ENCODE results near the gene RAX2. TPM values are rescaled to one million over a fixed set of nuclear protein-coding genes. Genes with fewer than 3 reads are reported as not detected.

RAX2 gene
- total and polyA plus RNA-seq, 4 donors: 0.01 TPM; not detected in 3

GRCh38 chr19:3810708-3811355 lies 38.8 kb upstream of the RAX2 start:
- TF ChIP-seq, protein P1, sequence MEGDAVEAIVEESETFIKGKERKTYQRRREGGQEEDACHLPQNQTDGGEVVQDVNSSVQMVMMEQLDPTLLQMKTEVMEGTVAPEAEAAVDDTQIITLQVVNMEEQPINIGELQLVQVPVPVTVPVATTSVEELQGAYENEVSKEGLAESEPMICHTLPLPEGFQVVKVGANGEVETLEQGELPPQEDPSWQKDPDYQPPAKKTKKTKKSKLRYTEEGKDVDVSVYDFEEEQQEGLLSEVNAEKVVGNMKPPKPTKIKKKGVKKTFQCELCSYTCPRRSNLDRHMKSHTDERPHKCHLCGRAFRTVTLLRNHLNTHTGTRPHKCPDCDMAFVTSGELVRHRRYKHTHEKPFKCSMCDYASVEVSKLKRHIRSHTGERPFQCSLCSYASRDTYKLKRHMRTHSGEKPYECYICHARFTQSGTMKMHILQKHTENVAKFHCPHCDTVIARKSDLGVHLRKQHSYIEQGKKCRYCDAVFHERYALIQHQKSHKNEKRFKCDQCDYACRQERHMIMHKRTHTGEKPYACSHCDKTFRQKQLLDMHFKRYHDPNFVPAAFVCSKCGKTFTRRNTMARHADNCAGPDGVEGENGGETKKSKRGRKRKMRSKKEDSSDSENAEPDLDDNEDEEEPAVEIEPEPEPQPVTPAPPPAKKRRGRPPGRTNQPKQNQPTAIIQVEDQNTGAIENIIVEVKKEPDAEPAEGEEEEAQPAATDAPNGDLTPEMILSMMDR (IDR thresholded peaks at IDR 0.05; ENCODE audit: control extremely low read depth, extremely low read depth): no peak
- Histone ChIP-seq H3K27me3 (ENCODE audit: control insufficient read depth in 3 of 3, insufficient read depth in 3 of 3, low read length in 2 of 3) (no peaks in the 10 kb centered on the region), H3K9me3 (ENCODE audit: control insufficient read depth in 4 of 4, insufficient read depth in 3 of 4, low read length in 3 of 4) (no peaks in the 10 kb centered on the region), H3K4me3 (no peak overlapping the region), H3K27ac (ENCODE audit: low read depth in 1 of 2, low read length in 1 of 2) (peak overlapping the region in 1 of 2 donors; percentile 69), H3K4me1 (ENCODE audit: control insufficient read depth in 5 of 5, insufficient read depth in 5 of 5, low read length in 5 of 5) (peaks cover 0 to 16% (median 0%) of the 10 kb centered on the region in 5 donors), H3K36me3 (ENCODE audit: control insufficient read depth in 4 of 4, insufficient read depth in 4 of 4, low read length in 4 of 4) (no peaks in the 10 kb centered on the region), H3K9ac (ENCODE audit: insufficient read depth in 1 of 2, low read length in 2 of 2) (no peak overlapping the region)
- ATAC-seq (ENCODE audit: insufficient read depth, low FRiP score): no peak
- WGBS, 2 donors: 73 to 74% methylated on average over 36 to 38 of the region's 38 CpGs
- DNase-seq: no peak

DNA sequence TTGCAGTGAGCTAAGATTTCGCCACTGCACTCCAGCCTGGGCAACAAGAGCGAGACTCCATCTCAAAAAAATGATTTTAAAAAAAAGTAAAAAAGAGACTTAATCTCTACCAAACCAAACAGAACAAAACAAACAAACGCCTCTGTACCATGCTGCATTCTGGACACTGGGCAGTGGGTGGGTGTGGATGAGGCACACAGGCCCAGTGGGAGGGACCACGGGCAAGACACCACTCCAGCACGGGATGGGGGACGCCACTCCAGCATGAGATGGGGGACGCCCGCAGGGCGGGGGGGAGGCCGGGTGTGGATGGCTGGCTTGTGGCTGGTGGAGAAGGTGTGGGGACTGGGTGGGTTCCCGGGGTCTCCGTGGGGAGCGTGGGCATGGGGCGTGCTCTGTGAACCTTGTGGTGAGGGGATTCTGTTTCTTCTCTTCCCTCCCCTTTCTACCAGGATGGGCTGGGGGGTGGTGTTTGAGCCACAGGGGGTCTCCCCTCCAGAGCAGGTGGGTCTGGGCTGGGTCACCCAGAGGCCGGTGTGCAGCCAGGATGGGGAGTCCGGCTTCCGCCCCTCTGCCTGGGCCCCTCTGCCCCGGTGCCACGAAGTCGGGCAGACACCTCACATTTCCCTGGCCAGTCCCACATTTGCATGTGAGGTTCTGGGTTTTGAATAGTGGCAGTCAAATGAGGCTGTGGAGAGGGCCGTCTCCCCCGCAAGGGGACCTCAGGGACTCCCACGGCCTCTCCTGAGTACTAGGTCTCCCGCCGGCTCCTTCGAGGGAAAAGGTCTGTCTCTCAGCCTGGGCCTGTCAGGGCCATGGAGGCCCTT lies 38.1 kb upstream of the RAX2 start:
- Histone ChIP-seq H3K9ac (ENCODE audit: insufficient read depth in 1 of 2, low read length in 2 of 2) (no peak overlapping the region), H3K27ac (ENCODE audit: low read depth in 1 of 2, low read length in 1 of 2) (peak overlapping the region in 1 of 2 donors; percentile 69), H3K9me3 (ENCODE audit: control insufficient read depth in 4 of 4, insufficient read depth in 3 of 4, low read length in 3 of 4) (no peaks in the 10 kb centered on the region), H3K36me3 (ENCODE audit: control insufficient read depth in 4 of 4, insufficient read depth in 4 of 4, low read length in 4 of 4) (no peaks in the 10 kb centered on the region), H3K4me1 (ENCODE audit: control insufficient read depth in 5 of 5, insufficient read depth in 5 of 5, low read length in 5 of 5) (peaks cover 0 to 16% (median 0%) of the 10 kb centered on the region in 5 donors), H3K4me3 (no peak overlapping the region), H3K27me3 (ENCODE audit: control insufficient read depth in 3 of 3, insufficient read depth in 3 of 3, low read length in 2 of 3) (no peaks in the 10 kb centered on the region)
- ATAC-seq (ENCODE audit: insufficient read depth, low FRiP score): no peak
- TF ChIP-seq, protein P1 (IDR thresholded peaks at IDR 0.05; ENCODE audit: control extremely low read depth, extremely low read depth): no peak
- 74 to 82% methylated on average over 24 to 26 of the region's 26 CpGs for WGBS, 2 donors
- no peak for DNase-seq

DNA sequence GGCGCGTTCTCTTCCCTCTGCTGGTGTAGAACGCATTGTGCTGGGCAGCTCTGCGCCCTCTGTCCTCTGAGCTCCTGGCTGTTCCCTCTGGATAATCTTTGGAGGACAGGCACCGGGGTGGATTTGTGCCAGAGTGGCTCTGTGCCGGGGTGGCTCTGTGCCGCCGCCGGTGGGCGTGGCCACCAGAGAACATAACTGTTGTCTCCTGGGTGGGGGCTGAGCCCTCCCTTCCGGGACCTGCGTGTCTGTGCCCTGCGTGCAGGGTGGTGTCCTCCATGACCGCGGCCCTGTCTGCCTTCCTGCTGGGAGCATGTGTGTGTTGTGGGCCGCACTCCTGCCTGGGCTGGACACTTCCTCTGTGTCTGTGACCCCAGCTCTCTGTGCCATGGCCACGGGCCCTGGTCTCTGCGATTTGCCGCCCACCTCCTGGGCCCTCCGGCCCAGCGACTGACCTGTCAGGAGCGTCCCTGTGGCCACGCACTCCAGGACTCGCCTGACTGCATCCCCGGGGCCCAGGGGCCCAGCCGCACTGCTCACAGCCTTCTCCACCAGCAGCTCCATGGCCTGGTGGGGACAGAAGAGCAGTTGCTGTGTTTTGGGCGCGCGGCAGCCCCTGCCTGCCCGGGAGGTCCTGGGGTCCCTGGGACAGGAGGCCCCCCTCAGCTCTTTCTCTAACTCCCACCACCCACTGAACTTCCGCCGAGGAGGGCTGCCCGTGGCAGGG lies 36.6 kb upstream of the RAX2 start:
- DNase-seq (no peak), ATAC-seq (ENCODE audit: insufficient read depth, low FRiP score) (no peak)
- TF ChIP-seq, protein P1 (IDR thresholded peaks at IDR 0.05; ENCODE audit: control extremely low read depth, extremely low read depth): no peak
- Histone ChIP-seq H3K4me3 (no peak overlapping the region), H3K4me1 (ENCODE audit: control insufficient read depth in 5 of 5, insufficient read depth in 5 of 5, low read length in 5 of 5) (peaks cover 0 to 13% (median 0%) of the 10 kb centered on the region in 5 donors), H3K36me3 (ENCODE audit: control insufficient read depth in 4 of 4, insufficient read depth in 4 of 4, low read length in 4 of 4) (no peaks in the 10 kb centered on the region), H3K27me3 (ENCODE audit: control insufficient read depth in 3 of 3, insufficient read depth in 3 of 3, low read length in 2 of 3) (no peaks in the 10 kb centered on the region), H3K27ac (ENCODE audit: low read depth in 1 of 2, low read length in 1 of 2) (peak overlapping the region in 1 of 2 donors; percentile 90), H3K9ac (ENCODE audit: insufficient read depth in 1 of 2, low read length in 2 of 2) (no peak overlapping the region), H3K9me3 (ENCODE audit: control insufficient read depth in 4 of 4, insufficient read depth in 3 of 4, low read length in 3 of 4) (no peaks in the 10 kb centered on the region)
- 74 to 82% methylated on average over 26 to 33 of the region's 33 CpGs for WGBS, 2 donors

All from lung (tissue), 12 donors.